HEK293 (cell line): ENCODE data around the gene OR6C4.

Experiments used
- CTCF ChIP-seq: fragments of 450-650 bp; formaldehyde crosslinking; IDR thresholded peaks from 2 replicates; pipeline ENCODE4 v1.5.1; 2016; ENCODE audit warnings: missing biosample characterization, missing genetic modification characterization
- GLIS2 ChIP-seq: fragments of 450-650 bp; formaldehyde crosslinking; IDR thresholded peaks from 2 replicates; pipeline ENCODE4 v1.5.1; 2016; ENCODE audit warnings: missing biosample characterization, missing genetic modification characterization
- KLF16 ChIP-seq: fragments of 450-650 bp; formaldehyde crosslinking; IDR thresholded peaks from 2 replicates; pipeline ENCODE4 v1.5.1; 2017; ENCODE audit warnings: missing biosample characterization, missing genetic modification characterization
- PRDM10 ChIP-seq: fragments of 450-650 bp; formaldehyde crosslinking; IDR thresholded peaks from 2 replicates; pipeline ENCODE4 v1.5.1; 2016; ENCODE audit warnings: missing biosample characterization, missing genetic modification characterization
- REST ChIP-seq: fragments of 450-650 bp; formaldehyde crosslinking; IDR thresholded peaks from 2 replicates; pipeline ENCODE4 v1.5.1; 2016; ENCODE audit warnings: missing biosample characterization, missing genetic modification characterization
- ZBTB6 ChIP-seq: fragments of 450-650 bp; formaldehyde crosslinking; IDR thresholded peaks from 2 replicates; pipeline ENCODE4 v1.5.1; 2017; ENCODE audit warnings: missing biosample characterization, missing genetic modification characterization
- ZNF24 ChIP-seq: fragments of 450-650 bp; formaldehyde crosslinking; IDR thresholded peaks from 2 replicates; pipeline ENCODE4 v1.5.1; 2016; ENCODE audit warnings: missing biosample characterization, missing genetic modification characterization
- ZNF248 ChIP-seq: fragments of 450-650 bp; formaldehyde crosslinking; IDR thresholded peaks from 2 replicates; pipeline ENCODE4 v1.5.1; 2017; ENCODE audit warnings: missing biosample characterization, missing genetic modification characterization
- ZNF274 ChIP-seq, 2 experiments: fragments of 200-500 bp in 1 of 2; fragments of 450-650 bp in 1 of 2; sonication (Bioruptor generic) in 1 of 2; formaldehyde crosslinking in 1 of 2; IDR thresholded peaks; 2 replicates each; pipeline versions ENCODE4 v1.5.1 to v1.6.1; 2014 to 2016; ENCODE audit warnings: borderline replicate concordance in 1 of 2, inconsistent platforms in 1 of 2, low read length in 1 of 2, missing biosample characterization in 1 of 2, missing genetic modification characterization in 1 of 2
- ZNF654 ChIP-seq: fragments of 450-650 bp; formaldehyde crosslinking; IDR thresholded peaks from 2 replicates; pipeline ENCODE4 v1.5.1; 2016; ENCODE audit warnings: low read depth, missing biosample characterization, missing genetic modification characterization
- ZNF843 ChIP-seq: fragments of 450-650 bp; formaldehyde crosslinking; IDR thresholded peaks from 2 replicates; pipeline ENCODE4 v1.5.1; 2016; ENCODE audit warnings: missing biosample characterization, missing genetic modification characterization

- TF ChIP-seq ZNF274 (IDR thresholded peaks at IDR 0.05; ENCODE audit: low read length) (no peak), ZNF274 (tag by site-specific recombination; IDR thresholded peaks at IDR 0.05; ENCODE audit: borderline replicate concordance) (no peak), CTCF (tag by site-specific recombination) (no peak), REST (no peak), ZNF248 (tag by site-specific recombination) (no peak), ZNF843 (tag by site-specific recombination) (no peak), GLIS2 (tag by site-specific recombination) (no peak), ZNF24 (tag by site-specific recombination) (no peak), ZBTB6 (tag by site-specific recombination) (no peak), KLF16 (tag by site-specific recombination) (no peak), PRDM10 (tag by site-specific recombination) (no peak), ZNF654 (tag by site-specific recombination) (no peak)
Measured at GRCh38 chr12:55516391-55516790, 33.0 kb upstream of the OR6C4 start.
